Peyer's patch (tissue), 4 donors: Measurements from ENCODE around the gene CCDC188. TPM values are rescaled to one million over a fixed set of nuclear protein-coding genes. Genes with fewer than 3 reads are reported as not detected.

Experiments used
- DNase-seq, 3 donors: peaks; one replicate each; pipeline ENCODE4 v3.0.0-alpha.2; 2017 to 2019
- H3K27ac ChIP-seq, 4 donors: fragments of 200-600 bp; sonication (generic); one replicate each; pipeline ENCODE4 v1.5.1; 2016 to 2019
- H3K27me3 ChIP-seq, 2 donors: fragments of 200-600 bp; sonication (generic); one replicate each; pipeline ENCODE4 v1.5.1; 2019
- H3K36me3 ChIP-seq, 3 donors: fragments of 200-600 bp; sonication (generic); one replicate each; pipeline ENCODE4 v1.5.1; 2016 to 2019
- H3K4me1 ChIP-seq, 4 donors: fragments of 200-600 bp; sonication (generic); one replicate each; pipeline ENCODE4 v1.5.1; 2016 to 2019
- H3K4me3 ChIP-seq, 4 donors: fragments of 200-600 bp; sonication (generic); 1 replicate in 3 of 4; 2 replicates in 1 of 4; pipeline ENCODE4 v1.5.1; 2016 to 2019; ENCODE audit warnings: mild to moderate bottlenecking in 1 of 4
- H3K9me3 ChIP-seq, 4 donors: fragments of 200-600 bp; sonication (generic); one replicate each; pipeline ENCODE4 v1.5.1; 2016 to 2019; ENCODE audit warnings: mild to moderate bottlenecking in 1 of 4
- CTCF ChIP-seq, 6 experiments: fragments of 450-650 bp in 4 of 6; fragments of 200-600 bp in 2 of 6; sonication (generic) in 1 of 6; IDR thresholded peaks; one replicate each; pipeline ENCODE4 v1.5.1; 2017 to 2019; ENCODE audit warnings: antibody characterized with exemption in 6 of 6, mild to moderate bottlenecking in 3 of 6, moderate library complexity in 1 of 6
- POLR2A ChIP-seq, 2 donors: fragments of 450-650 bp; IDR thresholded peaks; one replicate each; pipeline ENCODE4 v1.5.1; 2017; ENCODE audit warnings: antibody characterized with exemption in 2 of 2, mild to moderate bottlenecking in 2 of 2, moderate library complexity in 2 of 2
- total RNA-seq, 4 donors: library from RNA; depleted of rRNA; stranded (reverse); fragments of >200 nt; gene quantifications; one replicate each; pipeline ENCODE4 v1.1.0, GENCODE V29; 2016

The CCDC188 gene
- total RNA-seq, 4 donors from 2014 or later, result 6.6 TPM; not detected in 3

GRCh38 chr22:20148414-20148813 is 2.4 kb downstream of the CCDC188 start:
- TF ChIP-seq CTCF (IDR thresholded peaks at IDR 0.05), result no peak
- no peak for TF ChIP-seq POLR2A (IDR thresholded peaks at IDR 0.05)

GRCh38 chr22:20147237-20147988 is 3.4 kb downstream of the CCDC188 start:
- no peak for TF ChIP-seq CTCF (IDR thresholded peaks at IDR 0.05)
- no peak for TF ChIP-seq POLR2A (IDR thresholded peaks at IDR 0.05)

More at GRCh38 chr22:20148414-20148813, 2.4 kb downstream of the CCDC188 start:
- Histone ChIP-seq H3K36me3 (no peaks in the 10 kb centered on the region), H3K9me3 (no peaks in the 10 kb centered on the region), H3K27me3 (no peaks in the 10 kb centered on the region), H3K27ac (no peak overlapping the region), H3K4me1 (no peaks in the 10 kb centered on the region), H3K4me3 (no peak overlapping the region)
- no peak for DNase-seq

GRCh38 chr22:20146777-20147176 is 4.1 kb downstream of the CCDC188 start:
- no peaks in the 10 kb centered on the region for H3K36me3 ChIP-seq
- no peak for DNase-seq
- no peak overlapping the region for H3K27ac ChIP-seq
- H3K9me3 ChIP-seq, result no peaks in the 10 kb centered on the region
- no peaks in the 10 kb centered on the region for H3K4me1 ChIP-seq
- TF ChIP-seq CTCF (IDR thresholded peaks at IDR 0.05) (no peak), POLR2A (IDR thresholded peaks at IDR 0.05) (no peak)
- H3K27me3 ChIP-seq, result no peaks in the 10 kb centered on the region
- H3K4me3 ChIP-seq, result no peak overlapping the region

More at GRCh38 chr22:20147237-20147988, 3.4 kb downstream of the CCDC188 start:
- H3K4me3 ChIP-seq, result no peak overlapping the region
- no peaks in the 10 kb centered on the region for H3K9me3 ChIP-seq
- no peaks in the 10 kb centered on the region for H3K36me3 ChIP-seq
- H3K27me3 ChIP-seq, result no peaks in the 10 kb centered on the region
- H3K4me1 ChIP-seq, result no peaks in the 10 kb centered on the region
- no peak for DNase-seq
- H3K27ac ChIP-seq, result no peak overlapping the region

- no peak for DNase-seq
- Histone ChIP-seq H3K27ac (no peak overlapping the region), H3K9me3 (no peaks in the 10 kb centered on the region), H3K36me3 (no peaks in the 10 kb centered on the region), H3K27me3 (no peaks in the 10 kb centered on the region), H3K4me1 (no peaks in the 10 kb centered on the region), H3K4me3 (no peak overlapping the region)
- TF ChIP-seq CTCF (IDR thresholded peaks at IDR 0.05) (no peak), POLR2A (IDR thresholded peaks at IDR 0.05) (no peak)
Measured at GRCh38 chr22:20145832-20146223, 5.0 kb downstream of the CCDC188 start.

- Histone ChIP-seq H3K36me3 (peaks cover 0 to under 1% (median 0%) of the 10 kb centered on the region in 3 donors), H3K9me3 (no peaks in the 10 kb centered on the region), H3K4me1 (no peaks in the 10 kb centered on the region), H3K4me3 (no peak overlapping the region), H3K27me3 (no peaks in the 10 kb centered on the region), H3K27ac (no peak overlapping the region)
- TF ChIP-seq POLR2A (IDR thresholded peaks at IDR 0.05), result no peak
- no peak for TF ChIP-seq CTCF (IDR thresholded peaks at IDR 0.05)
- no peak for DNase-seq
Measured at GRCh38 chr22:20145206-20145831, 5.5 kb downstream of the CCDC188 start.
